ENCODE measurements around the gene PKIB.

Gene PKIB

GRCh38 chr6:122676688-122677087 lies 66.5 kb downstream of the PKIB start:
- H3K27ac ChIP-seq = no peak overlapping the region
- no peak for TF ChIP-seq ZFX (IDR thresholded peaks at IDR 0.05)
- TF ChIP-seq CTCF (conservative IDR thresholded peaks at IDR 0.05) = no peak

- TF ChIP-seq ZFX (IDR thresholded peaks at IDR 0.05) = no peak
- TF ChIP-seq CTCF (conservative IDR thresholded peaks at IDR 0.05) = no peak
- H3K27ac ChIP-seq = no peak overlapping the region
Measured at GRCh38 chr6:122677406-122677805, 67.2 kb downstream of the PKIB start.

- H3K27ac ChIP-seq = no peak overlapping the region
- TF ChIP-seq ZFX (IDR thresholded peaks at IDR 0.05) = no peak
- TF ChIP-seq CTCF (conservative IDR thresholded peaks at IDR 0.05) = no peak
Measured at GRCh38 chr6:122678841-122679240, 68.6 kb downstream of the PKIB start.

GRCh38 chr6:122681705-122682104 lies 71.5 kb downstream of the PKIB start:
- H3K27ac ChIP-seq = no peak overlapping the region
- no peak; the same call in none of the 2 replicates for TF ChIP-seq CTCF (conservative IDR thresholded peaks at IDR 0.05)
- no peak for TF ChIP-seq ZFX (IDR thresholded peaks at IDR 0.05)

GRCh38 chr6:122683989-122684651 lies 73.9 kb downstream of the PKIB start:
- H3K27ac ChIP-seq = no peak overlapping the region
- TF ChIP-seq CTCF (conservative IDR thresholded peaks at IDR 0.05) (no peak), ZFX (IDR thresholded peaks at IDR 0.05) (no peak)

- no peak for TF ChIP-seq CTCF (conservative IDR thresholded peaks at IDR 0.05)
- no peak for TF ChIP-seq ZFX (IDR thresholded peaks at IDR 0.05)
- no peak overlapping the region for H3K27ac ChIP-seq
Measured at GRCh38 chr6:122692175-122692598, 82.0 kb downstream of the PKIB start.

GRCh38 chr6:122692807-122693580 lies 82.8 kb downstream of the PKIB start:
- no peak overlapping the region for H3K27ac ChIP-seq
- no peak for TF ChIP-seq ZFX (IDR thresholded peaks at IDR 0.05)
- TF ChIP-seq CTCF (conservative IDR thresholded peaks at IDR 0.05) = no peak
